Neural cell (in vitro differentiated cells): ENCODE results near the gene SUN1. TPM values are rescaled to one million over a fixed set of nuclear protein-coding genes. Genes with fewer than 3 reads are reported as not detected.

Experiments
- H2AFZ ChIP-seq: fragments of 200-600, 300-800 bp; sonication (generic), shearing (Covaris generic); 2 replicates; pipeline ENCODE4 v1.6.0; 2014; ENCODE audit warnings: low read depth, mild to moderate bottlenecking, antibody characterized with exemption, low read length, moderate library complexity
- H3F3A ChIP-seq: fragments of 200-600 bp; shearing (Covaris generic); 2 replicates; pipeline ENCODE4 v1.6.1; 2016; ENCODE audit warnings: mild to moderate bottlenecking, moderate library complexity, mixed read lengths, antibody characterized with exemption, low read length; ENCODE audit not compliant: insufficient read depth, poor library complexity, severe bottlenecking
- H3K27ac ChIP-seq: fragments of 200-600, 300-800 bp; sonication (generic), shearing (Covaris generic); 2 replicates; pipeline ENCODE4 v1.5.1; 2014; ENCODE audit warnings: mild to moderate bottlenecking, low read length, moderate library complexity
- H3K27me3 ChIP-seq: fragments of 300-800, 200-600 bp; sonication (generic), shearing (Covaris generic); 2 replicates; pipeline ENCODE4 v1.6.0; 2014; ENCODE audit warnings: mild to moderate bottlenecking, low read depth, low read length, moderate library complexity; ENCODE audit not compliant: insufficient read depth
- H3K36me3 ChIP-seq: fragments of 300-800, 200-600 bp; sonication (generic), shearing (Covaris generic); 2 replicates; pipeline ENCODE4 v1.5.1; 2014; ENCODE audit warnings: mild to moderate bottlenecking, antibody characterized with exemption, low read length, moderate library complexity; ENCODE audit not compliant: insufficient read depth
- H3K4me2 ChIP-seq: fragments of 300-800, 200-600 bp; sonication (generic), shearing (Covaris generic); 2 replicates; pipeline ENCODE4 v1.6.0; 2014; ENCODE audit warnings: mild to moderate bottlenecking, low read length
- H3K4me3 ChIP-seq: fragments of 300-800, 200-600 bp; sonication (generic), shearing (Covaris generic); 2 replicates; pipeline ENCODE4 v1.5.1; 2014; ENCODE audit warnings: mild to moderate bottlenecking, low read length, moderate library complexity
- H3K79me2 ChIP-seq: fragments of 200-600 bp; shearing (Covaris generic); replicated peaks from 2 replicates; pipeline ENCODE4 v1.6.0; 2014; ENCODE audit warnings: mild to moderate bottlenecking, low read length, moderate library complexity; ENCODE audit not compliant: insufficient read depth
- H3K9ac ChIP-seq: fragments of 300-800, 200-600 bp; sonication (generic), shearing (Covaris generic); 2 replicates; pipeline ENCODE4 v1.6.1; 2016; ENCODE audit warnings: mild to moderate bottlenecking, low read length, mixed read lengths
- H3K9me2 ChIP-seq: fragments of 200-600 bp; shearing (Covaris generic); 2 replicates; pipeline ENCODE4 v1.6.1; 2016; ENCODE audit warnings: mild to moderate bottlenecking, low read length, mixed read lengths; ENCODE audit not compliant: insufficient read depth
- H3K9me3 ChIP-seq: fragments of 200-600, 300-800 bp; sonication (generic), shearing (Covaris generic); 2 replicates; pipeline ENCODE4 v1.6.1; 2016; ENCODE audit warnings: mild to moderate bottlenecking, mixed run types, low read length, moderate library complexity, mixed read lengths
- H4K20me1 ChIP-seq: fragments of 200-600 bp; shearing (Covaris generic); 2 replicates; pipeline ENCODE4 v1.6.1; 2016; ENCODE audit warnings: mild to moderate bottlenecking, mixed run types; ENCODE audit not compliant: insufficient read depth
- CTCF ChIP-seq: fragments of 450-650 bp; IDR thresholded peaks from 2 replicates; pipeline ENCODE4 v1.5.1; 2014; ENCODE audit warnings: antibody characterized with exemption, mild to moderate bottlenecking, moderate library complexity; ENCODE audit not compliant: poor library complexity, severe bottlenecking
- EP300 ChIP-seq: fragments of 450-650 bp; conservative IDR thresholded peaks from 2 replicates; pipeline ENCODE4 v1.6.1; 2014; ENCODE audit warnings: antibody characterized with exemption, mild to moderate bottlenecking, moderate library complexity; ENCODE audit not compliant: poor library complexity, severe bottlenecking
- EZH2 ChIP-seq: fragments of 200-600, 300-800 bp; shearing (Covaris generic), sonication (generic); IDR thresholded peaks from 2 replicates; pipeline ENCODE4 v1.6.1; 2014; ENCODE audit warnings: antibody characterized with exemption, low read length, borderline replicate concordance, mild to moderate bottlenecking; ENCODE audit not compliant: insufficient read depth, poor library complexity, severe bottlenecking
- MXI1 ChIP-seq: fragments of 450-650 bp; conservative IDR thresholded peaks from 2 replicates; pipeline ENCODE4 v1.6.1; 2014; ENCODE audit warnings: antibody characterized with exemption, mild to moderate bottlenecking; ENCODE audit not compliant: poor library complexity, severe bottlenecking
- POLR2AphosphoS5 ChIP-seq: IDR thresholded peaks from 2 replicates; pipeline ENCODE4 v1.6.1; 2012
- RAD21 ChIP-seq: fragments of 450-650 bp; conservative IDR thresholded peaks from 2 replicates; pipeline ENCODE4 v1.6.1; 2014; ENCODE audit warnings: antibody characterized with exemption, mild to moderate bottlenecking, moderate library complexity
- REST ChIP-seq: IDR thresholded peaks from 2 replicates; pipeline ENCODE4 v1.6.1; 2012; ENCODE audit warnings: borderline replicate concordance
- SMC3 ChIP-seq: fragments of 450-650 bp; conservative IDR thresholded peaks from 2 replicates; pipeline ENCODE4 v1.6.1; 2014; ENCODE audit warnings: antibody characterized with exemption, mild to moderate bottlenecking, moderate library complexity; ENCODE audit not compliant: poor library complexity
- TAF1 ChIP-seq: IDR thresholded peaks from 2 replicates; pipeline ENCODE4 v1.6.1; 2012; ENCODE audit warnings: low read depth
- polyA plus RNA-seq: library from polyadenylated mRNA; depleted of rRNA; stranded (reverse); fragments of >200 nt; gene quantifications from 2 replicates; pipeline ENCODE4 v1.2.3, GENCODE V29; 2014

The SUN1 gene
- polyA plus RNA-seq, 1 donor from 2014 or later = 309 TPM

GRCh38 chr7:867001-867405, 34.7 kb downstream of the SUN1 start:
- Histone ChIP-seq H3K9me2 (no peaks in the 10 kb centered on the region), H3K27ac (no peak overlapping the region)

GRCh38 chr7:867406-868188, 35.3 kb downstream of the SUN1 start:
- no peak overlapping the region for H3K4me2 ChIP-seq
- H3K27me3 ChIP-seq = no peaks in the 10 kb centered on the region
- no peak overlapping the region for H3K9ac ChIP-seq
- no peaks in the 10 kb centered on the region for H3K79me2 ChIP-seq
- no peaks in the 10 kb centered on the region for H3F3A ChIP-seq
- H4K20me1 ChIP-seq = no peaks in the 10 kb centered on the region
- H3K27ac ChIP-seq = no peak overlapping the region
- H3K9me3 ChIP-seq = no peaks in the 10 kb centered on the region
- no peak overlapping the region for H3K4me3 ChIP-seq
- peaks cover 10% of the 10 kb centered on the region for H3K36me3 ChIP-seq
- H2AFZ ChIP-seq = no peak overlapping the region
- no peaks in the 10 kb centered on the region for H3K9me2 ChIP-seq
- no peak for TF ChIP-seq EZH2
- TF ChIP-seq SMC3 = no peak
- TF ChIP-seq REST = no peak
- no peak for TF ChIP-seq RAD21
- no peak for TF ChIP-seq MXI1
- TF ChIP-seq POLR2AphosphoS5 = no peak
- no peak for TF ChIP-seq CTCF
- TF ChIP-seq TAF1 = no peak
- TF ChIP-seq EP300 = no peak

More at GRCh38 chr7:867001-867405, 34.7 kb downstream of the SUN1 start:
- Histone ChIP-seq H4K20me1 (no peaks in the 10 kb centered on the region), H3K36me3 (peaks cover 8% of the 10 kb centered on the region), H3K9ac (no peak overlapping the region), H3F3A (no peaks in the 10 kb centered on the region), H3K79me2 (no peaks in the 10 kb centered on the region), H3K9me3 (no peaks in the 10 kb centered on the region), H3K4me3 (no peak overlapping the region), H2AFZ (no peak overlapping the region), H3K4me2 (no peak overlapping the region), H3K27me3 (no peaks in the 10 kb centered on the region)
- TF ChIP-seq RAD21 (no peak), REST (no peak)
